ENCODE data around the gene PLEKHG4B. TPM values are rescaled to one million over a fixed set of nuclear protein-coding genes. Genes with fewer than 3 reads are reported as not detected.

PLEKHG4B gene
- total and polyA plus RNA-seq, 2 of the 8 experiments (the other 6 are each of a cell fraction or from before 2014, with no cell fraction given) = 31.1 to 43.6 TPM

DNA sequence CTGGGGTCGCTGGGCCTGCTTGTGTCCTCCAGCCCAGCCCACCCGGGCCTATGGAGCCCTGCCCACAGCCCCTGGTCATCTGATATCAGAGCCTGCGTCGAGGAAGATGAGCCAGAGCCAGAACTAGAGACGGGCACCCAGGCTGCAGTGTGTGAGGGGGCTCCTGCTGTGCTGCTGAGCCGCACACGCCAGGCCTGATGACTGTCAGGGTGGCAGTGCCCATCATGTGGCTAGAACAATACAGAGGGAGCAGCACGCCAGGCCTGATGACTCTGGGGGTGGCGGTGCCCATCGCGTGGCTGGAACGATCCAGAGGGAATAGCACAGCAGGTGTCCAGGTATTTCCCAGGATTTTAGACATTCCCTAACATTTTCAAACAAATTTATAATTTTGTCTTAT, 90.2 kb downstream of the PLEKHG4B start:
- Histone ChIP-seq H2BK20ac (ENCODE audit: low read length) (no peak overlapping the region), H2BK5ac (ENCODE audit: low read depth, low read length) (no peak overlapping the region; the same call in 1 of the 2 replicates), H3K79me1 (ENCODE audit: low read depth, low read length) (no peaks in the 10 kb centered on the region), H2AFZ (ENCODE audit: low read length) (no peak overlapping the region), H3K18ac (ENCODE audit: extremely low read depth, low read length) (no peak overlapping the region), H3K4me1 (replicated peaks in 1 of 4; ENCODE audit: control insufficient read depth in 3 of 4, insufficient read depth in 4 of 4, low read length in 3 of 4) (no peaks in the 10 kb centered on the region), H3K79me2 (ENCODE audit: control insufficient read depth in 1 of 2, insufficient read depth in 2 of 2, low read length in 2 of 2) (no peaks in the 10 kb centered on the region), H3K23ac (ENCODE audit: insufficient read length) (no peak overlapping the region), H3K36me3 (ENCODE audit: control insufficient read depth in 2 of 4, insufficient read depth in 4 of 4, low read length in 3 of 4) (peaks cover 9 to 29% (median 13%) of the 10 kb centered on the region in 4 experiments; a peak in 6 of 8 replicates), H3K14ac (ENCODE audit: insufficient read length) (no peak overlapping the region), H3K9ac (replicated peaks in 1 of 4; ENCODE audit: extremely low read depth in 1 of 4, low read depth in 3 of 4, low read length in 3 of 4) (no peak overlapping the region), H3K56ac (replicated peaks; ENCODE audit: insufficient read length, low read depth, low read length) (no peak overlapping the region), H2AK5ac (ENCODE audit: low read depth, low read length) (no peak overlapping the region), H2BK12ac (ENCODE audit: low read depth, low read length) (no peak overlapping the region), H4K91ac (replicated peaks; ENCODE audit: insufficient read length, low read length) (no peak overlapping the region), H4K20me1 (replicated peaks in 1 of 2; ENCODE audit: control insufficient read depth in 1 of 2, insufficient read depth in 2 of 2, low read length in 2 of 2) (peaks cover 0 to 3% of the 10 kb centered on the region in 2 experiments), H4K5ac (ENCODE audit: insufficient read length, low read depth, low read length) (no peak overlapping the region), H3K4me2 (ENCODE audit: insufficient read depth in 1 of 2, low read depth in 2 of 2, low read length in 2 of 2) (no peak overlapping the region), H3K4ac (replicated peaks; ENCODE audit: insufficient read length, low read depth, low read length) (no peak overlapping the region), H4K8ac (ENCODE audit: extremely low read depth, insufficient read depth, low read length) (no peak overlapping the region), H2BK15ac (ENCODE audit: low read length) (no peak overlapping the region), H3K27me3 (replicated peaks in 1 of 4; ENCODE audit: control insufficient read depth in 3 of 4, extremely low read depth in 1 of 4, insufficient read depth in 3 of 4, low read length in 3 of 4) (no peaks in the 10 kb centered on the region), H2BK120ac (replicated peaks; ENCODE audit: low read depth, low read length) (no peak overlapping the region), H3K9me3 (ENCODE audit: insufficient read depth in 2 of 2, low read depth in 1 of 2, low read length in 1 of 2) (no peaks in the 10 kb centered on the region), H3K4me3 (ENCODE audit: extremely low read depth in 1 of 4, insufficient read depth in 2 of 4, low read depth in 3 of 4, low read length in 4 of 4) (no peak overlapping the region), H3K27ac (ENCODE audit: low read depth, low read length) (no peak overlapping the region), H3K23me2 (ENCODE audit: low read depth, low read length) (no peaks in the 10 kb centered on the region)
- POLR2A ChIA-PET (ENCODE audit: partially characterized antibody) = no interaction called here
- DNase-seq (ENCODE audit: low read depth in 1 of 2, low spot score in 2 of 2) (no peak), FAIRE-seq (no peak)
- WGBS, 2 experiments (ENCODE audit: extremely low coverage in 1 of 2, insufficient coverage in 1 of 2, insufficient read length in 1 of 2, insufficient replicate concordance in 2 of 2, low coverage in 1 of 2, low lambda C conversion rate in 2 of 2, missing lambda C conversion rate in 1 of 2) = 97% methylated on average over 10 of the region's 12 CpGs; no CpG with 5 or more reads in 1 of the 2 experiments
- CTCF ChIA-PET (ENCODE audit: partially characterized antibody) = no interaction called here
- no peak for TF ChIP-seq NANOG (IDR thresholded peaks at IDR 0.05; ENCODE audit: insufficient read depth, low read depth, low read length, poor library complexity, severe bottlenecking)
- TF ChIP-seq, protein P1, sequence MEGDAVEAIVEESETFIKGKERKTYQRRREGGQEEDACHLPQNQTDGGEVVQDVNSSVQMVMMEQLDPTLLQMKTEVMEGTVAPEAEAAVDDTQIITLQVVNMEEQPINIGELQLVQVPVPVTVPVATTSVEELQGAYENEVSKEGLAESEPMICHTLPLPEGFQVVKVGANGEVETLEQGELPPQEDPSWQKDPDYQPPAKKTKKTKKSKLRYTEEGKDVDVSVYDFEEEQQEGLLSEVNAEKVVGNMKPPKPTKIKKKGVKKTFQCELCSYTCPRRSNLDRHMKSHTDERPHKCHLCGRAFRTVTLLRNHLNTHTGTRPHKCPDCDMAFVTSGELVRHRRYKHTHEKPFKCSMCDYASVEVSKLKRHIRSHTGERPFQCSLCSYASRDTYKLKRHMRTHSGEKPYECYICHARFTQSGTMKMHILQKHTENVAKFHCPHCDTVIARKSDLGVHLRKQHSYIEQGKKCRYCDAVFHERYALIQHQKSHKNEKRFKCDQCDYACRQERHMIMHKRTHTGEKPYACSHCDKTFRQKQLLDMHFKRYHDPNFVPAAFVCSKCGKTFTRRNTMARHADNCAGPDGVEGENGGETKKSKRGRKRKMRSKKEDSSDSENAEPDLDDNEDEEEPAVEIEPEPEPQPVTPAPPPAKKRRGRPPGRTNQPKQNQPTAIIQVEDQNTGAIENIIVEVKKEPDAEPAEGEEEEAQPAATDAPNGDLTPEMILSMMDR (IDR thresholded peaks at IDR 0.05; ENCODE audit: control extremely low read depth in 1 of 3, insufficient read depth in 1 of 3, low read depth in 1 of 3, low read length in 3 of 3) = no peak
